WTC11 (cell line): ENCODE results near the gene PROSER3. TPM values are rescaled to one million over a fixed set of nuclear protein-coding genes. Genes with fewer than 3 reads are reported as not detected.
A peak's percentile ranks its signal among the peaks of the same experiment; 100 is the strongest.

Source experiments
- ATAC-seq: fragments of 200-7000 bp; cut with Tn5 transposase; 2 replicates; pipeline ENCODE4 v1.10.0; 2021; ENCODE audit warnings: mild to moderate bottlenecking, moderate library complexity
- Bru-seq: library from RNA; stranded (reverse); fragments of 400-500 nt; gene quantifications from one replicate; lab custom pipeline; 2021; lab: Mats Ljungman, UMichigan
- CTCF ChIA-PET: fragments of 300-600 bp; sonication (Branson Sonifier 250); formaldehyde crosslinking; loops from one replicate; lab custom pipeline; 2021; ENCODE audit warnings: antibody characterized with exemption; lab: Charles Lee
- POLR2A ChIA-PET: fragments of 350-600 bp; sonication (Branson Sonifier 250); formaldehyde crosslinking; loops from one replicate; lab custom pipeline; 2021; ENCODE audit warnings: antibody characterized with exemption; lab: Charles Lee
- DNase-seq: peaks from one replicate; pipeline ENCODE4 v3.0.0; 2021; ENCODE audit warnings: low spot score
- H3K27ac Mint-ChIP-seq: 2 replicates; pipeline ENCODE4 v1.8.0; 2021; ENCODE audit warnings: mixed read lengths
- H3K27me3 Mint-ChIP-seq: 2 replicates; pipeline ENCODE4 v1.8.0; 2021; ENCODE audit warnings: low read depth, mild to moderate bottlenecking, moderate library complexity, mixed read lengths
- H3K36me3 Mint-ChIP-seq: 2 replicates; pipeline ENCODE4 v1.8.0; 2021; ENCODE audit warnings: mixed read lengths
- H3K4me1 Mint-ChIP-seq: 2 replicates; pipeline ENCODE4 v1.8.0; 2022; ENCODE audit warnings: mixed read lengths
- H3K4me3 Mint-ChIP-seq: 2 replicates; pipeline ENCODE4 v1.8.0; 2021; ENCODE audit warnings: mild to moderate bottlenecking, moderate library complexity, mixed read lengths
- H3K9me3 Mint-ChIP-seq: 2 replicates; pipeline ENCODE4 v1.8.0; 2021; ENCODE audit warnings: mixed read lengths
- ATF1 ChIP-seq: sonication (generic); formaldehyde crosslinking; IDR thresholded peaks from 2 replicates; pipeline ENCODE4 v1.8.1; 2023; ENCODE audit warnings: mild to moderate bottlenecking, moderate library complexity, missing genetic modification reagents
- ELF4 ChIP-seq: sonication (generic); formaldehyde crosslinking; IDR thresholded peaks from 2 replicates; pipeline ENCODE4 v1.8.1; 2022; ENCODE audit warnings: low read depth, mild to moderate bottlenecking, moderate library complexity, missing genetic modification reagents
- EMX1 ChIP-seq: fragments of 250-450 bp; sonication (Bioruptor Pico); IDR thresholded peaks from 2 replicates; pipeline ENCODE4 v1.8.0; 2021; ENCODE audit warnings: mild to moderate bottlenecking
- ETV6 ChIP-seq: sonication (generic); formaldehyde crosslinking; IDR thresholded peaks from 2 replicates; pipeline ENCODE4 v1.8.1; 2022; ENCODE audit warnings: mild to moderate bottlenecking, missing genetic modification reagents
- FOXK1 ChIP-seq: sonication (generic); formaldehyde crosslinking; IDR thresholded peaks from 2 replicates; pipeline ENCODE4 v1.8.0; 2022; ENCODE audit warnings: mild to moderate bottlenecking, moderate library complexity, missing genetic modification reagents
- GTF2I ChIP-seq: fragments of 250-450 bp; sonication (Bioruptor Pico); conservative IDR thresholded peaks from 2 replicates; pipeline ENCODE4 v1.4.0; 2021; ENCODE audit warnings: mild to moderate bottlenecking
- KAT7 ChIP-seq: sonication (generic); formaldehyde crosslinking; IDR thresholded peaks from 2 replicates; pipeline ENCODE4 v1.8.1; 2023; ENCODE audit warnings: missing genetic modification reagents, mild to moderate bottlenecking, borderline replicate concordance
- MXD4 ChIP-seq: fragments of 250-450 bp; sonication (Bioruptor Pico); IDR thresholded peaks from 2 replicates; pipeline ENCODE4 v1.8.0; 2021; ENCODE audit warnings: mild to moderate bottlenecking, moderate library complexity, borderline replicate concordance
- NFYB ChIP-seq: sonication (generic); formaldehyde crosslinking; conservative IDR thresholded peaks from 2 replicates; pipeline ENCODE4 v1.8.0; 2022; ENCODE audit warnings: low read depth, missing genetic modification reagents
- PRRX2 ChIP-seq: fragments of 250-450 bp; sonication (Bioruptor Pico); IDR thresholded peaks from 2 replicates; pipeline ENCODE4 v1.8.0; 2021; ENCODE audit warnings: mild to moderate bottlenecking
- SMAD3 ChIP-seq: sonication (generic); formaldehyde crosslinking; IDR thresholded peaks from 2 replicates; pipeline ENCODE4 v1.8.0; 2022; ENCODE audit warnings: missing genetic modification reagents, mild to moderate bottlenecking, borderline replicate concordance
- SP1 ChIP-seq: sonication (generic); formaldehyde crosslinking; conservative IDR thresholded peaks from 2 replicates; pipeline ENCODE4 v1.8.1; 2022; ENCODE audit warnings: missing genetic modification reagents
- ZBTB21 ChIP-seq: sonication (generic); formaldehyde crosslinking; IDR thresholded peaks from 2 replicates; pipeline ENCODE4 v1.8.1; 2023; ENCODE audit warnings: mild to moderate bottlenecking, missing genetic modification reagents, borderline replicate concordance
- ZNF232 ChIP-seq: sonication (generic); formaldehyde crosslinking; IDR thresholded peaks from 2 replicates; pipeline ENCODE4 v1.8.0; 2022; ENCODE audit warnings: mild to moderate bottlenecking, missing genetic modification reagents
- ZNF396 ChIP-seq: fragments of 250-450 bp; sonication (Bioruptor Pico); IDR thresholded peaks from 2 replicates; pipeline ENCODE4 v1.8.0; 2021; ENCODE audit warnings: mild to moderate bottlenecking, moderate library complexity, borderline replicate concordance
- ZNF416 ChIP-seq: fragments of 250-450 bp; sonication (Bioruptor Pico); IDR thresholded peaks from 2 replicates; pipeline ENCODE4 v1.9.0; 2021; ENCODE audit warnings: mild to moderate bottlenecking, inconsistent platforms
- ZNF423 ChIP-seq: fragments of 250-450 bp; sonication (Bioruptor Pico); IDR thresholded peaks from 2 replicates; pipeline ENCODE4 v2.1.2; 2022; ENCODE audit warnings: mild to moderate bottlenecking, moderate library complexity
- long read RNA-seq, 3 experiments: library from RNA in 1 of 3; library from capped mRNA in 1 of 3; library from polyadenylated mRNA in 1 of 3; unstranded in 2 of 3; stranded (forward) in 1 of 3; transcript quantifications; one replicate each; pipeline ENCODE4 v2.0.0, GENCODE V29; 2021
- total RNA-seq: library from RNA; stranded (reverse); gene quantifications from 3 replicates; pipeline ENCODE4 v1.2.3, GENCODE V29; 2021
- TF ChIP-seq, protein P1 (sequence below): sonication (generic); formaldehyde crosslinking; IDR thresholded peaks from 2 replicates; pipeline ENCODE4 v1.8.0; 2023; ENCODE audit warnings: missing genetic modification reagents
- TF ChIP-seq, protein P2 (sequence below): sonication (generic); formaldehyde crosslinking; IDR thresholded peaks from 2 replicates; pipeline ENCODE4 v1.8.1; 2023; ENCODE audit warnings: mild to moderate bottlenecking, missing genetic modification reagents, moderate library complexity
- TF ChIP-seq, protein P3 (sequence below): sonication (generic); formaldehyde crosslinking; IDR thresholded peaks from 2 replicates; pipeline ENCODE4 v1.8.1; 2022; ENCODE audit warnings: mild to moderate bottlenecking, missing genetic modification reagents, moderate library complexity, borderline replicate concordance
- TF ChIP-seq, protein P4 (sequence below): fragments of 250-450 bp; sonication (Bioruptor Pico); IDR thresholded peaks from 2 replicates; pipeline ENCODE4 v1.8.0; 2021; ENCODE audit warnings: mild to moderate bottlenecking
- TF ChIP-seq, protein P5 (sequence below): fragments of 250-450 bp; sonication (Bioruptor Pico); IDR thresholded peaks from 2 replicates; pipeline ENCODE4 v1.9.0; 2021; ENCODE audit warnings: mild to moderate bottlenecking, borderline replicate concordance
- TF ChIP-seq, protein P6 (sequence below): fragments of 250-450 bp; sonication (Bioruptor Pico); IDR thresholded peaks from 2 replicates; pipeline ENCODE4 v1.9.0; 2021; ENCODE audit warnings: mild to moderate bottlenecking
- TF ChIP-seq, protein P7 (sequence below): sonication (generic); formaldehyde crosslinking; IDR thresholded peaks from 2 replicates; pipeline ENCODE4 v1.8.1; 2023; ENCODE audit warnings: mild to moderate bottlenecking, missing genetic modification reagents

PROSER3 gene
- total RNA-seq = 32.9 to 36.7 TPM (median 36.2 TPM) in 3 replicates
- percentile 61 among the genes with signal in this experiment for Bru-seq, nascent RNA
- long read RNA-seq, experiment 1, partial matches to known transcripts = 0 of 5 reads
- long read RNA-seq, experiment 1, other reads (novel, unspliced or antisense) = 5 of 5 reads
- long read RNA-seq, experiment 2, partial matches to known transcripts = 1 of 2 reads
- long read RNA-seq, experiment 2, other reads (novel, unspliced or antisense) = 1 of 2 reads
- long read RNA-seq, experiment 3, partial matches to known transcripts = 1 of 3 reads
- long read RNA-seq, experiment 3, other reads (novel, unspliced or antisense) = 2 of 3 reads

DNA sequence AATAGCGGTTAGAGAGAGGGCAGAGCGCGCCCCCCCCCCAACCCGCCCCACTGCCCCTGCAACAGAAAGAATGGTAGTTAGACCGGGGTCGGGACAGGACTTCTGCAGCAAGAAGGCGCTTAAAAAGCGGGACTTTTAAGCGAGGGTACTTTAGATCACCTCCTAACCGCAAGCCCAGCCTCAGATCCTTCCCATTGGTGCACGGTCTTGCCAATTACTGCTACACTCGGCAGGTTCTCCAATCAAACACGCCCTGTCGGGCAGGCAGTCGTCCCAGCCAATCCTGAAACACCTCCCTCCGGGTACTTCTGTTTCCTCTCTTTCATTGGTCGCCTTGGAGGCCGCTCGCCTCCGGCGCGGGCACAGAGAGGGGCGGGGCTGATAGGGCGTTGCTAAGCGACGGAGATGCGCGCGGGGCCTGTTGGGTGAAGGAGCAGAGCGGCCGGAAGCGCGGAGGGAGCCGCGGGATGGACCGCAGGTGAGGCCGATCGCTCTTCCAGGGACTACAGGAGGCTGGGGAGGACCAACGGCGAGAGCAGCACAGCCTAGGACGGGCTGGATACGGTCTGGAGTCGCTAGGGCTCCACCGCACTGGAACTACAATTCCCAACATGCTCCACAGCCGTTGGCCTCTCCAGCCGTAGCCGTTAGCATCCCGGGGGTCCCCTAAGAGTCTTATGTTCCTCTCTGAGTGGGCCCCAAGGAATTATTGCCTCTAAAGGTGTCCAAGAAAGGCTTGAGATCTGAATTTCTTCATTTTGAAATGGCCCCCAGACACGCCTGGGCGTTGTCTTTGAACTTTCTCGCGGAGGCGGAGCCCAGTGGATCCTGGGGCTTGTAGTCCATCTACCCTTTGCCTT is at the start of gene PROSER3:
PROSER3 (plus strand) TSS at position 428 of the 860 bp plus-strand sequence; CDS start at position 468, 40 bp downstream.
- ATAC-seq (peak; percentile 94), DNase-seq (peak; percentile 99)
- Mint-ChIP-seq H3K27ac (peak within 1 kb of the TSS; percentile 82), H3K36me3 (peaks cover 11% of the 10 kb centered on the region), H3K27me3 (peaks cover 23% of the 10 kb centered on the region), H3K4me1 (peaks cover 16% of the 10 kb centered on the region), H3K9me3 (no peaks in the 10 kb centered on the region), H3K4me3 (peak within 1 kb of the TSS; percentile 94)
- POLR2A ChIA-PET = interaction anchor here (0.7 to 2.5 kb wide), 4 partner anchors 10 to 26 kb away, joined by 3 to 13 read pairs (median 8); partner anchors contain the start of gene LIN37
- CTCF ChIA-PET = interaction anchor here (0.7 to 2.9 kb wide), 5 partner anchors 9 to 27 kb away, joined by 3 to 13 read pairs (median 5); partner anchors contain the start of genes LIN37, PSENEN and U2AF1L4
- no peak for TF ChIP-seq ELF4
- TF ChIP-seq, protein P1, sequence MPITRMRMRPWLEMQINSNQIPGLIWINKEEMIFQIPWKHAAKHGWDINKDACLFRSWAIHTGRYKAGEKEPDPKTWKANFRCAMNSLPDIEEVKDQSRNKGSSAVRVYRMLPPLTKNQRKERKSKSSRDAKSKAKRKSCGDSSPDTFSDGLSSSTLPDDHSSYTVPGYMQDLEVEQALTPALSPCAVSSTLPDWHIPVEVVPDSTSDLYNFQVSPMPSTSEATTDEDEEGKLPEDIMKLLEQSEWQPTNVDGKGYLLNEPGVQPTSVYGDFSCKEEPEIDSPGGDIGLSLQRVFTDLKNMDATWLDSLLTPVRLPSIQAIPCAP (CRISPR knock-in tag) = no peak
- TF ChIP-seq, protein P2, sequence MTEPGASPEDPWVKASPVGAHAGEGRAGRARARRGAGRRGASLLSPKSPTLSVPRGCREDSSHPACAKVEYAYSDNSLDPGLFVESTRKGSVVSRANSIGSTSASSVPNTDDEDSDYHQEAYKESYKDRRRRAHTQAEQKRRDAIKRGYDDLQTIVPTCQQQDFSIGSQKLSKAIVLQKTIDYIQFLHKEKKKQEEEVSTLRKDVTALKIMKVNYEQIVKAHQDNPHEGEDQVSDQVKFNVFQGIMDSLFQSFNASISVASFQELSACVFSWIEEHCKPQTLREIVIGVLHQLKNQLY = no peak
- TF ChIP-seq KAT7 = no peak
- TF ChIP-seq ZNF232 (CRISPR knock-in tag) = no peak
- TF ChIP-seq, protein P3, sequence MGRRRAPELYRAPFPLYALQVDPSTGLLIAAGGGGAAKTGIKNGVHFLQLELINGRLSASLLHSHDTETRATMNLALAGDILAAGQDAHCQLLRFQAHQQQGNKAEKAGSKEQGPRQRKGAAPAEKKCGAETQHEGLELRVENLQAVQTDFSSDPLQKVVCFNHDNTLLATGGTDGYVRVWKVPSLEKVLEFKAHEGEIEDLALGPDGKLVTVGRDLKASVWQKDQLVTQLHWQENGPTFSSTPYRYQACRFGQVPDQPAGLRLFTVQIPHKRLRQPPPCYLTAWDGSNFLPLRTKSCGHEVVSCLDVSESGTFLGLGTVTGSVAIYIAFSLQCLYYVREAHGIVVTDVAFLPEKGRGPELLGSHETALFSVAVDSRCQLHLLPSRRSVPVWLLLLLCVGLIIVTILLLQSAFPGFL = no peak
- TF ChIP-seq ATF1 (CRISPR knock-in tag) = no peak
- TF ChIP-seq, protein P4, sequence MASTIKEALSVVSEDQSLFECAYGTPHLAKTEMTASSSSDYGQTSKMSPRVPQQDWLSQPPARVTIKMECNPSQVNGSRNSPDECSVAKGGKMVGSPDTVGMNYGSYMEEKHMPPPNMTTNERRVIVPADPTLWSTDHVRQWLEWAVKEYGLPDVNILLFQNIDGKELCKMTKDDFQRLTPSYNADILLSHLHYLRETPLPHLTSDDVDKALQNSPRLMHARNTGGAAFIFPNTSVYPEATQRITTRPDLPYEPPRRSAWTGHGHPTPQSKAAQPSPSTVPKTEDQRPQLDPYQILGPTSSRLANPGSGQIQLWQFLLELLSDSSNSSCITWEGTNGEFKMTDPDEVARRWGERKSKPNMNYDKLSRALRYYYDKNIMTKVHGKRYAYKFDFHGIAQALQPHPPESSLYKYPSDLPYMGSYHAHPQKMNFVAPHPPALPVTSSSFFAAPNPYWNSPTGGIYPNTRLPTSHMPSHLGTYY = no peak
- TF ChIP-seq ZNF396 (CRISPR knock-in tag) = no peak
- TF ChIP-seq GTF2I (CRISPR knock-in tag) = no peak
- 0 out of 2 replicates have a peak, but pooled peaks have one; percentile 51 for TF ChIP-seq ZNF416 (CRISPR knock-in tag)
- TF ChIP-seq ZNF423 (CRISPR knock-in tag) = no peak
- TF ChIP-seq EMX1 (CRISPR knock-in tag) = no peak
- peak; percentile 100 for TF ChIP-seq NFYB (CRISPR knock-in tag)
- TF ChIP-seq, protein P5, sequence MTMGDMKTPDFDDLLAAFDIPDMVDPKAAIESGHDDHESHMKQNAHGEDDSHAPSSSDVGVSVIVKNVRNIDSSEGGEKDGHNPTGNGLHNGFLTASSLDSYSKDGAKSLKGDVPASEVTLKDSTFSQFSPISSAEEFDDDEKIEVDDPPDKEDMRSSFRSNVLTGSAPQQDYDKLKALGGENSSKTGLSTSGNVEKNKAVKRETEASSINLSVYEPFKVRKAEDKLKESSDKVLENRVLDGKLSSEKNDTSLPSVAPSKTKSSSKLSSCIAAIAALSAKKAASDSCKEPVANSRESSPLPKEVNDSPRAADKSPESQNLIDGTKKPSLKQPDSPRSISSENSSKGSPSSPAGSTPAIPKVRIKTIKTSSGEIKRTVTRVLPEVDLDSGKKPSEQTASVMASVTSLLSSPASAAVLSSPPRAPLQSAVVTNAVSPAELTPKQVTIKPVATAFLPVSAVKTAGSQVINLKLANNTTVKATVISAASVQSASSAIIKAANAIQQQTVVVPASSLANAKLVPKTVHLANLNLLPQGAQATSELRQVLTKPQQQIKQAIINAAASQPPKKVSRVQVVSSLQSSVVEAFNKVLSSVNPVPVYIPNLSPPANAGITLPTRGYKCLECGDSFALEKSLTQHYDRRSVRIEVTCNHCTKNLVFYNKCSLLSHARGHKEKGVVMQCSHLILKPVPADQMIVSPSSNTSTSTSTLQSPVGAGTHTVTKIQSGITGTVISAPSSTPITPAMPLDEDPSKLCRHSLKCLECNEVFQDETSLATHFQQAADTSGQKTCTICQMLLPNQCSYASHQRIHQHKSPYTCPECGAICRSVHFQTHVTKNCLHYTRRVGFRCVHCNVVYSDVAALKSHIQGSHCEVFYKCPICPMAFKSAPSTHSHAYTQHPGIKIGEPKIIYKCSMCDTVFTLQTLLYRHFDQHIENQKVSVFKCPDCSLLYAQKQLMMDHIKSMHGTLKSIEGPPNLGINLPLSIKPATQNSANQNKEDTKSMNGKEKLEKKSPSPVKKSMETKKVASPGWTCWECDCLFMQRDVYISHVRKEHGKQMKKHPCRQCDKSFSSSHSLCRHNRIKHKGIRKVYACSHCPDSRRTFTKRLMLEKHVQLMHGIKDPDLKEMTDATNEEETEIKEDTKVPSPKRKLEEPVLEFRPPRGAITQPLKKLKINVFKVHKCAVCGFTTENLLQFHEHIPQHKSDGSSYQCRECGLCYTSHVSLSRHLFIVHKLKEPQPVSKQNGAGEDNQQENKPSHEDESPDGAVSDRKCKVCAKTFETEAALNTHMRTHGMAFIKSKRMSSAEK (CRISPR knock-in tag) = no peak
- 0 out of 2 replicates have a peak, but pooled peaks have one; percentile 56 for TF ChIP-seq FOXK1
- TF ChIP-seq SMAD3 (CRISPR knock-in tag) = no peak
- TF ChIP-seq, protein P6, sequence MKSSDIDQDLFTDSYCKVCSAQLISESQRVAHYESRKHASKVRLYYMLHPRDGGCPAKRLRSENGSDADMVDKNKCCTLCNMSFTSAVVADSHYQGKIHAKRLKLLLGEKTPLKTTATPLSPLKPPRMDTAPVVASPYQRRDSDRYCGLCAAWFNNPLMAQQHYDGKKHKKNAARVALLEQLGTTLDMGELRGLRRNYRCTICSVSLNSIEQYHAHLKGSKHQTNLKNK = no peak
- TF ChIP-seq ZBTB21 (CRISPR knock-in tag) = no peak
- no peak for TF ChIP-seq PRRX2 (CRISPR knock-in tag)
- TF ChIP-seq SP1 (CRISPR knock-in tag) = peak; percentile 49; the same call in 1 of the 2 replicates
- TF ChIP-seq ETV6 (CRISPR knock-in tag) = 0 out of 2 replicates have a peak, but pooled peaks have one; percentile 19
- TF ChIP-seq, protein P7, sequence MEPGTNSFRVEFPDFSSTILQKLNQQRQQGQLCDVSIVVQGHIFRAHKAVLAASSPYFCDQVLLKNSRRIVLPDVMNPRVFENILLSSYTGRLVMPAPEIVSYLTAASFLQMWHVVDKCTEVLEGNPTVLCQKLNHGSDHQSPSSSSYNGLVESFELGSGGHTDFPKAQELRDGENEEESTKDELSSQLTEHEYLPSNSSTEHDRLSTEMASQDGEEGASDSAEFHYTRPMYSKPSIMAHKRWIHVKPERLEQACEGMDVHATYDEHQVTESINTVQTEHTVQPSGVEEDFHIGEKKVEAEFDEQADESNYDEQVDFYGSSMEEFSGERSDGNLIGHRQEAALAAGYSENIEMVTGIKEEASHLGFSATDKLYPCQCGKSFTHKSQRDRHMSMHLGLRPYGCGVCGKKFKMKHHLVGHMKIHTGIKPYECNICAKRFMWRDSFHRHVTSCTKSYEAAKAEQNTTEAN (CRISPR knock-in tag) = no peak
- no peak for TF ChIP-seq MXD4 (CRISPR knock-in tag)
